A673 (cell line): Measurements from ENCODE around the gene UROS. TPM values are rescaled to one million over a fixed set of nuclear protein-coding genes. Genes with fewer than 3 reads are reported as not detected.
A peak's percentile ranks its signal among the peaks of the same experiment; 100 is the strongest.

Experiments
- BruUV-seq: library from RNA; stranded (reverse); fragments of 400-500 nt; replicated peaks from 2 replicates; lab custom pipeline; 2021; lab: Mats Ljungman, UMichigan
- CTCF ChIA-PET: fragments of 300-600 bp; sonication (Branson Sonifier 250); formaldehyde crosslinking; loops from one replicate; lab custom pipeline; 2022; ENCODE audit warnings: antibody characterized with exemption; lab: Charles Lee
- POLR2A ChIA-PET: fragments of 300-600 bp; sonication (Branson Sonifier 250); formaldehyde crosslinking; loops from one replicate; lab custom pipeline; 2022; ENCODE audit warnings: antibody characterized with exemption; ENCODE audit not compliant: low non-redundant PET; lab: Charles Lee
- DNase-seq: peaks from one replicate; pipeline ENCODE4 v3.0.0-alpha.2; 2015; ENCODE audit warnings: low spot score
- H3K27ac ChIP-seq: fragments of 200-600 bp; sonication (generic); 2 replicates; pipeline ENCODE4 v1.5.1; 2016; ENCODE audit warnings: mixed run types, low read depth, mild to moderate bottlenecking, mixed read lengths, antibody characterized with exemption, low read length; ENCODE audit not compliant: poor library complexity, severe bottlenecking
- H3K27me3 ChIP-seq: fragments of 200-600 bp; sonication (generic); replicated peaks from 2 replicates; pipeline ENCODE4 v1.6.1; 2017; ENCODE audit warnings: mixed run types, low read depth, mild to moderate bottlenecking, mixed read lengths, antibody characterized with exemption, low read length; ENCODE audit not compliant: insufficient read depth, poor library complexity
- H3K36me3 ChIP-seq: fragments of 200-600 bp; sonication (generic); 2 replicates; pipeline ENCODE4 v1.6.1; 2016; ENCODE audit warnings: mixed run types, mild to moderate bottlenecking, mixed read lengths, antibody characterized with exemption, low read length; ENCODE audit not compliant: insufficient read depth, poor library complexity, severe bottlenecking
- H3K4me1 ChIP-seq: fragments of 200-600 bp; sonication (generic); 2 replicates; pipeline ENCODE4 v1.6.1; 2017; ENCODE audit warnings: mixed run types, mild to moderate bottlenecking, mixed read lengths, antibody characterized with exemption, low read length; ENCODE audit not compliant: insufficient read depth, poor library complexity, severe bottlenecking
- H3K4me3 ChIP-seq: fragments of 200-600 bp; sonication (generic); 2 replicates; pipeline ENCODE4 v1.5.1; 2016; ENCODE audit warnings: low read depth, mixed run types, mild to moderate bottlenecking, mixed read lengths, low read length; ENCODE audit not compliant: poor library complexity, severe bottlenecking
- H3K9me3 ChIP-seq: fragments of 200-600 bp; sonication (generic); 2 replicates; pipeline ENCODE4 v1.6.1; 2016; ENCODE audit warnings: mixed run types, low read depth, mild to moderate bottlenecking, mixed read lengths, antibody characterized with exemption, low read length; ENCODE audit not compliant: poor library complexity, severe bottlenecking
- EZH2 ChIP-seq: fragments of 200-600 bp; sonication (generic); IDR thresholded peaks from 2 replicates; pipeline ENCODE4 v1.6.1; 2017; ENCODE audit warnings: borderline replicate concordance, low read depth, mild to moderate bottlenecking, mixed read lengths, antibody characterized with exemption, low read length; ENCODE audit not compliant: poor library complexity, severe bottlenecking
- intact Hi-C: fragments of 100-400 bp; cut with micrococcal nuclease; formaldehyde crosslinking; loops from one replicate; pipeline ENCODE4 v1.10.0; 2022; ENCODE audit not compliant: unreplicated experiment
- total RNA-seq: library from RNA; stranded (reverse); gene quantifications from 2 replicates; pipeline ENCODE4 v1.2.3, GENCODE V29; 2021
- TF ChIP-seq, protein P1 (sequence below): fragments of 300-800, 200-600 bp; sonication (generic); conservative IDR thresholded peaks from 2 replicates; pipeline ENCODE4 v1.5.1; 2017; ENCODE audit warnings: low read depth, mild to moderate bottlenecking, antibody characterized with exemption, low read length, moderate library complexity, mixed read lengths

UROS gene
- total RNA-seq, 1 experiment from 2014 or later = 70.7 TPM

GRCh38 chr10:125823663-125824251 lies 699 bp upstream of the UROS start:
- peak overlapping the region; percentile 80 for H3K4me3 ChIP-seq
- peak; percentile 14 for DNase-seq
- H3K4me1 ChIP-seq = peaks cover 8% of the 10 kb centered on the region
- TSS peak; percentile 72 for BruUV-seq
- TF ChIP-seq, protein P1, sequence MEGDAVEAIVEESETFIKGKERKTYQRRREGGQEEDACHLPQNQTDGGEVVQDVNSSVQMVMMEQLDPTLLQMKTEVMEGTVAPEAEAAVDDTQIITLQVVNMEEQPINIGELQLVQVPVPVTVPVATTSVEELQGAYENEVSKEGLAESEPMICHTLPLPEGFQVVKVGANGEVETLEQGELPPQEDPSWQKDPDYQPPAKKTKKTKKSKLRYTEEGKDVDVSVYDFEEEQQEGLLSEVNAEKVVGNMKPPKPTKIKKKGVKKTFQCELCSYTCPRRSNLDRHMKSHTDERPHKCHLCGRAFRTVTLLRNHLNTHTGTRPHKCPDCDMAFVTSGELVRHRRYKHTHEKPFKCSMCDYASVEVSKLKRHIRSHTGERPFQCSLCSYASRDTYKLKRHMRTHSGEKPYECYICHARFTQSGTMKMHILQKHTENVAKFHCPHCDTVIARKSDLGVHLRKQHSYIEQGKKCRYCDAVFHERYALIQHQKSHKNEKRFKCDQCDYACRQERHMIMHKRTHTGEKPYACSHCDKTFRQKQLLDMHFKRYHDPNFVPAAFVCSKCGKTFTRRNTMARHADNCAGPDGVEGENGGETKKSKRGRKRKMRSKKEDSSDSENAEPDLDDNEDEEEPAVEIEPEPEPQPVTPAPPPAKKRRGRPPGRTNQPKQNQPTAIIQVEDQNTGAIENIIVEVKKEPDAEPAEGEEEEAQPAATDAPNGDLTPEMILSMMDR = no peak
- no peak for TF ChIP-seq EZH2
- no peaks in the 10 kb centered on the region for H3K9me3 ChIP-seq
- POLR2A ChIA-PET = interaction anchor here (0.7 kb wide), 1 partner anchor 15 kb away, joined by 3 read pairs; no protein-coding TSS in a partner anchor
- no peaks in the 10 kb centered on the region for H3K27me3 ChIP-seq
- peaks cover 32% of the 10 kb centered on the region for H3K36me3 ChIP-seq
- CTCF ChIA-PET = interaction anchor here (0.7 kb wide), 1 partner anchor 564 kb away, joined by 3 read pairs; no protein-coding TSS in a partner anchor
- peak overlapping the region; percentile 99 for H3K27ac ChIP-seq
- intact Hi-C loops = no loop called here

GRCh38 chr10:125820701-125821100 lies 2.4 kb downstream of the UROS start:
- DNase-seq = no peak
- ChIA-PET CTCF (no interaction called here), POLR2A (no interaction called here)
- intact Hi-C loops = no loop called here
- Histone ChIP-seq H3K4me1 (peaks cover 8% of the 10 kb centered on the region), H3K27me3 (no peaks in the 10 kb centered on the region), H3K27ac (no peak overlapping the region), H3K9me3 (no peaks in the 10 kb centered on the region), H3K36me3 (peaks cover 1% of the 10 kb centered on the region), H3K4me3 (no peak overlapping the region)
- BruUV-seq = no TSS peak
- no peak for TF ChIP-seq EZH2
- TF ChIP-seq, protein P1 = no peak

- Histone ChIP-seq H3K27me3 (no peaks in the 10 kb centered on the region), H3K36me3 (peaks cover 11% of the 10 kb centered on the region), H3K4me1 (no peaks in the 10 kb centered on the region), H3K27ac (no peak overlapping the region), H3K9me3 (no peaks in the 10 kb centered on the region), H3K4me3 (no peak overlapping the region)
- no TSS peak for BruUV-seq
- TF ChIP-seq EZH2 = no peak
- POLR2A ChIA-PET = no interaction called here
- no peak for DNase-seq
- CTCF ChIA-PET = no interaction called here
- intact Hi-C loops = no loop called here
These were observed 5.6 kb downstream of the UROS start for GRCh38 chr10:125817337-125817946.
